ENCODE measurements around the gene SFT2D3. TPM values are rescaled to one million over a fixed set of nuclear protein-coding genes. Genes with fewer than 3 reads are reported as not detected.

The SFT2D3 gene
- total and polyA plus RNA-seq, 2 of the 8 experiments (the other 6 are each of a cell fraction or from before 2014, with no cell fraction given), result 7.3 to 10.3 TPM

DNA sequence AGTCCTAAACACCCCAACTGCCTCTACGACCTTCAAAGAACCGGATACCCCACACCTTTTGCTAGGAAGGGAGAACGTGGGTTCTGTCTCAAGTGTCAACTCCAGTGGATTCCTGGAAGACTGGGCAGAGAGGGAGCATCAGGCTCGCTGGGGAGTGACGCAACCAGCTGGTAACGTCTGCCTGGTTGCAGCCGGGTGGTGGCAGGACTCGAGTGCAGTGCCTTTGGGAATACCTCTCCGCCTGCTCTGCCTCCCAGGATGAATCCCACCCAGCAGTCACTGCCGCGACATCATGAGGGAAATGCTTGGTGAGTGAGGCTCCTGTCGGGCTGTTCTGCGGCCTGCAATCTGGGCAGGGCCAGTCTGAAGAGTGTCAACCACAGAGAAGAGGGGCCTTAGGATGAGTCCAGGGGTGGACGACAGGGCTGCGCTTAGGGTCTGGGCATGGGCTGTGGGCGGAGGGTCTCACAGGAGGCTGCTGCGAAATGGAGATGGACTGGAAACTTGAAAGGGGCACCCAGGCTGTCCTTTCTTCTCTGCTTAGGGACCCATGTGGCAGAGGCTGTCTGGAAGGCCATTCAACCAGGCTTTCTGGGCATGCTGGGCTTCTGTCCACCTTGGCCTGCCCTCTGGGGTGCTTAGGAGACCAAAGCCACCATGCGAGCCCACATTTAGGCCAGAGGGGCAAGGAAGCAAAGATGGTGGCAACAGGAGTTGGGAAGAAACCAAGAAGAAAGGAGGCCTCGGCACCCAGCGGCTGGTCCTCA, 42.5 kb upstream of the SFT2D3 start:
- no peak overlapping the region for H2AFZ ChIP-seq (ENCODE audit: low read length)
- H3K4me3 ChIP-seq (ENCODE audit: extremely low read depth in 1 of 4, insufficient read depth in 2 of 4, low read depth in 3 of 4, low read length in 4 of 4), result no peak overlapping the region
- no peak overlapping the region for H3K4me2 ChIP-seq (ENCODE audit: insufficient read depth in 1 of 2, low read depth in 2 of 2, low read length in 2 of 2)
- H3K56ac ChIP-seq (replicated peaks; ENCODE audit: insufficient read length, low read depth, low read length), result no peak overlapping the region
- H3K36me3 ChIP-seq (ENCODE audit: control insufficient read depth in 2 of 4, insufficient read depth in 4 of 4, low read length in 3 of 4), result no peaks in the 10 kb centered on the region
- H3K27me3 ChIP-seq (replicated peaks in 1 of 4; ENCODE audit: control insufficient read depth in 3 of 4, extremely low read depth in 1 of 4, insufficient read depth in 3 of 4, low read length in 3 of 4), result peaks cover 1 to 11% (median 7%) of the 10 kb centered on the region in 4 experiments; a peak in 6 of 7 replicates
- H2BK20ac ChIP-seq (ENCODE audit: low read length), result no peak overlapping the region
- no peaks in the 10 kb centered on the region; a peak in 3 of 7 replicates for H3K4me1 ChIP-seq (replicated peaks in 1 of 4; ENCODE audit: control insufficient read depth in 3 of 4, insufficient read depth in 4 of 4, low read length in 3 of 4)
- WGBS, 2 experiments (ENCODE audit: extremely low coverage in 1 of 2, insufficient coverage in 1 of 2, insufficient read length in 1 of 2, insufficient replicate concordance in 2 of 2, low coverage in 1 of 2, low lambda C conversion rate in 2 of 2, missing lambda C conversion rate in 1 of 2), result 91% methylated on average over 17 of the region's 20 CpGs; no CpG with 5 or more reads in 1 of the 2 experiments
- H4K20me1 ChIP-seq (replicated peaks in 1 of 2; ENCODE audit: control insufficient read depth in 1 of 2, insufficient read depth in 2 of 2, low read length in 2 of 2), result peaks cover 0 to 1% of the 10 kb centered on the region in 2 experiments
- no peak overlapping the region for H3K27ac ChIP-seq (ENCODE audit: low read depth, low read length)
- no peak overlapping the region for H3K23ac ChIP-seq (ENCODE audit: insufficient read length)
- H2AK5ac ChIP-seq (ENCODE audit: low read depth, low read length), result no peak overlapping the region
- H2BK12ac ChIP-seq (ENCODE audit: low read depth, low read length), result no peak overlapping the region
- FAIRE-seq, result no peak
- no peak for DNase-seq (ENCODE audit: low read depth in 1 of 2, low spot score in 2 of 2)
- no peak overlapping the region for H2BK5ac ChIP-seq (ENCODE audit: low read depth, low read length)
- no peak for TF ChIP-seq JUN (IDR thresholded peaks at IDR 0.05; ENCODE audit: low read depth, low read length)
- TF ChIP-seq GABPA (IDR thresholded peaks at IDR 0.05; ENCODE audit: borderline replicate concordance, insufficient read depth, low read length), result no peak
- TF ChIP-seq KDM4A (IDR thresholded peaks at IDR 0.05; ENCODE audit: low read depth, low read length, severe bottlenecking), result no peak
- TF ChIP-seq CEBPB (IDR thresholded peaks at IDR 0.05; ENCODE audit: low read depth, low read length), result peak; percentile 36; the same call in 1 of the 2 replicates
- H2BK120ac ChIP-seq (replicated peaks; ENCODE audit: low read depth, low read length), result no peak overlapping the region
- H3K9me3 ChIP-seq (ENCODE audit: insufficient read depth in 2 of 2, low read depth in 1 of 2, low read length in 1 of 2), result no peaks in the 10 kb centered on the region
- H4K5ac ChIP-seq (ENCODE audit: insufficient read length, low read depth, low read length), result no peak overlapping the region
- H4K91ac ChIP-seq (replicated peaks; ENCODE audit: insufficient read length, low read length), result no peak overlapping the region
- no peaks in the 10 kb centered on the region for H3K79me2 ChIP-seq (ENCODE audit: control insufficient read depth in 1 of 2, insufficient read depth in 2 of 2, low read length in 2 of 2)
- H3K4ac ChIP-seq (replicated peaks; ENCODE audit: insufficient read length, low read depth, low read length), result no peak overlapping the region
- no peaks in the 10 kb centered on the region for H3K79me1 ChIP-seq (ENCODE audit: low read depth, low read length)
- no peak overlapping the region for H2BK15ac ChIP-seq (ENCODE audit: low read length)
- H3K14ac ChIP-seq (ENCODE audit: insufficient read length), result no peak overlapping the region
- H3K23me2 ChIP-seq (ENCODE audit: low read depth, low read length), result no peaks in the 10 kb centered on the region; the same call in 1 of the 2 replicates
- CTCF ChIA-PET (ENCODE audit: partially characterized antibody), result no interaction called here
- no peak overlapping the region; the same call in 1 of the 2 replicates for H3K18ac ChIP-seq (ENCODE audit: extremely low read depth, low read length)
- no peak overlapping the region for H3K9ac ChIP-seq (replicated peaks in 1 of 4; ENCODE audit: extremely low read depth in 1 of 4, low read depth in 3 of 4, low read length in 3 of 4)
- no peak overlapping the region for H4K8ac ChIP-seq (ENCODE audit: extremely low read depth, insufficient read depth, low read length)
- POLR2A ChIA-PET (ENCODE audit: partially characterized antibody), result no interaction called here

Measured in H1 (cell line).